SW480 (cell line): ENCODE data around the gene ERFE.
"Not testable (repeated sequence)": the region's sequence is repeated elsewhere in the genome, so short reads cannot be mapped to it uniquely, and the experiment has no call there.

Experiments used
- DNase-seq: peaks from one replicate; pipeline ENCODE4 v3.0.0-alpha.2; 2016; ENCODE audit warnings: low spot score

The ERFE gene, protein sequence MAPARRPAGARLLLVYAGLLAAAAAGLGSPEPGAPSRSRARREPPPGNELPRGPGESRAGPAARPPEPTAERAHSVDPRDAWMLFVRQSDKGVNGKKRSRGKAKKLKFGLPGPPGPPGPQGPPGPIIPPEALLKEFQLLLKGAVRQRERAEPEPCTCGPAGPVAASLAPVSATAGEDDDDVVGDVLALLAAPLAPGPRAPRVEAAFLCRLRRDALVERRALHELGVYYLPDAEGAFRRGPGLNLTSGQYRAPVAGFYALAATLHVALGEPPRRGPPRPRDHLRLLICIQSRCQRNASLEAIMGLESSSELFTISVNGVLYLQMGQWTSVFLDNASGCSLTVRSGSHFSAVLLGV

DNA sequence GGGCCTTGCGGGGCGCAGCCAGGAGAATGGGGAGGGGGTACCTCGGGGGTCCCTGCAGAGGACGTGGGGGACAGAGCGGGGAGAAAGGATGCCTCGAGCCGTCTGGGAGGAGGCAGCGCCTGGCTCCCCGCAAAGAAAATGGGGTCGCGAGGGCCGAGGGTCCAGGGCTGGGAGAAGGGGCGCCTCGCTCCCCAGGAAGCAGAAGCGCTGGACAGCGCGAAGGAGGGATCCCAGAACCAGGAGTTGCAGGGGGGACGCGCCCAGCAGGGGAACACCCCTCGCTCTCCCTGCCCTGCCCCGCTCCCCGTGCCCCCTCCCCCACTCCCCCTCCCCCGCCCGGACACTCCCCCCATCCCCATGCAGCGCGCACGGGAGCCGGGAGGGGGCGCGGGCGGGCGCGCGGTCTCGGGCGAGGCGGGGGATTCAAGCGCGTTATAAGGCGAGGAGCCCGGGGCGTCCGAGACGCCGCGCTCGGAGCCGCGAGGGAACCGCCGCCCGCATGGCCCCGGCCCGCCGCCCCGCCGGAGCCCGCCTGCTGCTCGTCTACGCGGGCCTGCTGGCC, at the start of gene ERFE:
TSS of gene ERFE (plus strand) at position 462 of the 562 bp plus-strand sequence. CDS start at position 500, 38 bp downstream.
- DNase-seq = no peak

DNA sequence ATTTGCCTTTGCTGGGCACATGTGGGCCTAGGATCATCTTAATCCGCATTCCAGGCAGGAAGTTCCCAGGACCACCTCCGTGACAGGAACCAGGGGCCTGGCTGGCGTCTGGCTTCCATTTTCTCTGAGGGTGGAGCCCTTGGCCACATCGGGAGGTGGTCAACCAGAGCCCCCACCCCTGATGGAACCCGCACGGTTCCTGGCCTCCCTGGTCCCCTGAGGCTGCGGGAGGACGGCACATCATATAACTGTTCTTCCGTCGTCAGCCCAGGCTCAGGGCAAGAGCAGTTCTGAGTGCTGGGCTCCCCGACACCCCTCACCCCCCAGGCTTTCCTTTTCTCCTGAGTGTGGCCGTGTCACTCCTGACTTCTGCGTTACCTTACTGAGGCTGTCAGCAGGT, 45.2 kb upstream of the ERFE start:
- DNase-seq = no peak

DNA sequence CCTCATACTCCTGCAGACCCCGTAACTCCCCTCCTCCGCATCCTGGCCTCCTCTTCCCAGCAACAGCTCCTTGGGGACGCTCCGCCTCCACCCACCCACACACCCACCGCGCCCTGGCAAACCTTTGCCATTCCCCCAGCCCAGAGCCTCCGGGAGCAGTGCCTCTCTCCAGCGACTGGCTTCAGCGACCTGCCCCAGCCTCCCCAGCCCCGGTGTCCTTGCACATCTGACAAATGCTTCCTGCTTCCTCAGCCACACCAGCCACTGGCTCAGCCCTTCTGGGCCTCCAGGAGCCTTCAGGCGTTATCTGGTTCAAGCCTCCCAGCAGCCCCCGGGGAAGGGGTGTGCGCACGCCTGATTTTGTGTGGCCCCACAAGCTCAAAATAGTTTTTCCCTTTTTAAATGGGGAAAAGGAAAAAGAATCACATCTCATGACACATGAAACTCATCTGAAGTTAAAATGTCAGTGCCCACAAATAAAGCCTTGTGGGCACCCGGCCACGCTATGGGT, 44.4 kb upstream of the ERFE start:
- DNase-seq = no peak

DNA sequence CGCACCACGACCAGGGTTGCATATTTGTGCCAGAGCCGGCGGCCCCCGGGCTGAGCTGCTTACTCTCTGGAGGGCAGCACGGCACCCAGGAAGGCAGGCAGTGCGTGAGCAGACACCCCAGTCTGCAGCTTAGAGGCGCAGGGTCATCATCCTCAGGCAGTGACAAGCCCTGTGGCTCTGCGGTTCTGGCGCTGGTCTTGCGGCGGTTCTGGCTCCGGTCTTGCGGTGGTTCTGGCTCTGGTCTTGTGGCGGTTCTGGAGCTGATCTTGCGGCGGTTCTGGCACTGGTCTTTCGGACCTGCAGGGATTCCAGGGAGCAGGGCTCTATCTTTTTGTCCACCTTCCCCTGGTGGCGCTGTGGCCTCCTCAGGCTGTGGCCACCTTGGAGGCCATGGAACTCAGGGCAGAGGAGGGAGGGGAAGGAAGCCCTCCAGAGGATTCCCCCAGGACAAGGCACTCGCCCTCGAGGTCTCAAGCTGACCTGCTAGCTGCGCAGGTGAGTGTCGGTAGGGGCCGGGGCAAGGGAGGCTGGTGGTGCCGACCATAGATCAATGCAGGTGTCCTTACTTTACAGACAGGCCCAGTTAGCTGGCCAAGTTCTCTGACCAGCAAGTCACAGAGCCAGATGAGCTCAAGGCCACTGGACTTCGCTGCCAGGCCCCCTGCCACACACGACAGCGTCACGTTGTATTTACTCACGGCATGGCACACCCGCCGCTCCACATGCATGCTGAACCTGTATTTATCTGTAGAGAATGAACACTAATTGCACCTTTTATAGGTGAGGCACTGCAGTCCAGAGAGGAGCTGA, 43.7 kb upstream of the ERFE start:
- DNase-seq = no peak

DNA sequence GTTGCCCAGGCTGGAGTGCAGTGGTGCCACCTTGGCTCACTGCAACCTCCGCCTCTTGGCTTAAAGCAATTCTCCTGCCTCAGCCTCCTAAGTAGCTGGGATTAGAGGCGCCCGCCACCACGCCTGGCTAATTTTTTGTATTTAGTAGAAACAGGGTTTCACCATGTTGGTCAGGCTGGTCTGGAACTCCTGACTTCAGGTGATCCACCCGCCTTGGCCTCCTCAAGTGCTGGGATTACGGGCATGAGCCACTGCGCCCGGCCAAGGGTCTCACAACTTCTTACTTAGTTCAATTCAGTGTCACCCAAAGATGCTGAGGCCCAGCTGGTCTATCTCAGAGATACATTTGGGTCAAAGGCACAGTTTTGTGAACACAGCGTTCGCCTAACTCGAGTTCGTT, 43.1 kb upstream of the ERFE start:
- not testable (repeated sequence) for DNase-seq

DNA sequence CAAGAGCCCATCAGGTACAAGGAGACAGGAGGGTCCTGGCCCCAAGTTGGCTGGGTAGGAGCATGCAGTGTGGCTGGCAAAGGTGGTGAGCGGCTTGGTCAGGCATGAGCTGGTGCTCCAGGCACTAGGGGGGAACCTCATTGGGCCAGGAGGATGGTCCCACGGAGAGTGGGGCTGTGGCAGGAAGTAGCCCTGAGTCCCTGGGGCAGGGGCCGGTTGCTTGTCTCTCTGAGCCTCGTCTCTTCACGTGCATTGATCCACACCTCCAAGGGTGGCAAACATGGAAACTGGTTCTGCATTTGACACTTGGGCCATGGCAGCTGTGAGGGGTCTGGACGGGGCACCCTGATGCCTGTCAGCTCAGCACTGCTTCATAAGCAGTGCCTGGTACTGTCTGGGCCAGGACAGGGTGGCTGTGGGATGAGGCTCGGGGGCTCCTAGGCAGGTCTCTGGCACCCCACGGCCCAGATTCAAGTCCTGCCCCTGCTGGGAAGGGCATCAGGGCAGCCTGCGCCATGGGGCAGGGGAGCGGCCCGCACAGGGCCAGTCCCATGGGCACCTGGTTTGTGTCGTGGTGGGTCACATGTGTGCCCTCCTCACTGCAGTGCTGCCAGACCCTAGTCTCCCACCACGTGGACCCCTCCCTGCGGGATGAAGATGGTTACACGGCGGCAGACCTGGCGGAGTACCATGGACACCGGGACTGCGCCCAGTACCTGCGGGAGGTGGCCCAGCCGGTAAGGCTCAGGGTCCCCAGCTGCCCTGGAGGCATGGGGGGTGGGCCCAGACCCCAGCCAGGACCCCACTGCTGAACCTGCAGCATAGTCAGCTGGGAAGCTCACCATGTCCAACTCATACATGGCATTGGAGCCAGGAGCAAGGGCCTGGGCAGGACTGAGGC, 42.2 kb upstream of the ERFE start:
- no peak for DNase-seq

DNA sequence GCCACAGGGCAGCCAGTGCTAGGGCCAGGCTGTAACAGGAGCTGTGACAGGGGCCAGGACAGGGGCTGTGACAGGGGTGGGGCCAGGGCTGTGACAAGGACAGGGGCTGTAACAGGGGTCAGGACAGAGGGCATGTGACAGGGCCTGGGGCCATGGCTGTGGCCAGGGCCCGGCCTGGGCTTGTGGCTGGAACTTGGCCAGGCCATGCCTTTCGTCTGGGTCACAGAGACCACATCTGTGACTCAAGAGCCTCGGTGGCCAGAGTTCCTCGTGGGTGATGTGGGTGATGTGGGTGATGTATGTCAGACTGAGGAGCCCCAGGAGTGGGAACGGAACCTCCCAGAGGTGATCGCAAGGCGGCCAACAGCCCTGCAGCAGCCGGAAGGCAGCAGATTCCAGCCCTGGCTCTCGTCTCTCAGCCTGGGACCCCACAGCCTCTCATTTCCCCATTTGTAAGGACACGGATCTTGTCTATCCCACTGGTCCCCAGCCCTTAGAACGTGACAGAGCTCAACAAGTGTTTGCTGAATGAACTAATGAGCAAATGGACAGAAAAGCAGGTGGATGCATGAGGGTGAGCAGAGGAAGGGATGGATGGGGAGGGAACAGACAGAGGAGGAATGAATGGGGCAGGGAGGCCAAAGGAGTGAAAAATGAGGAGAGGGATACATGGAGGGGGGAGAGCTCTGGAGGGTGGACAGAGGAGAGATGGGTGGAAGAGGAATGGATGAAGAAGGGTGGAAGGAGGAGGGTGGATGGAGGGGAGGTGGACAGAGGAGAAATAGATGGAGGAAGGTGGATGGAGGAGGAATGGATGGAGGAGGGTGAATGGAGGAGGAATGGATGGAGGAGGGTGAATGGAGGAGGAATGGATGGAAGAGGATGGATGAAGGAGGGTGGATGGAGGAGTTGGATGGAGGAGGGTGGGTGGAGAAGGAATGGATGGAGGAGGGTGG, 41.3 kb upstream of the ERFE start:
- no peak for DNase-seq

DNA sequence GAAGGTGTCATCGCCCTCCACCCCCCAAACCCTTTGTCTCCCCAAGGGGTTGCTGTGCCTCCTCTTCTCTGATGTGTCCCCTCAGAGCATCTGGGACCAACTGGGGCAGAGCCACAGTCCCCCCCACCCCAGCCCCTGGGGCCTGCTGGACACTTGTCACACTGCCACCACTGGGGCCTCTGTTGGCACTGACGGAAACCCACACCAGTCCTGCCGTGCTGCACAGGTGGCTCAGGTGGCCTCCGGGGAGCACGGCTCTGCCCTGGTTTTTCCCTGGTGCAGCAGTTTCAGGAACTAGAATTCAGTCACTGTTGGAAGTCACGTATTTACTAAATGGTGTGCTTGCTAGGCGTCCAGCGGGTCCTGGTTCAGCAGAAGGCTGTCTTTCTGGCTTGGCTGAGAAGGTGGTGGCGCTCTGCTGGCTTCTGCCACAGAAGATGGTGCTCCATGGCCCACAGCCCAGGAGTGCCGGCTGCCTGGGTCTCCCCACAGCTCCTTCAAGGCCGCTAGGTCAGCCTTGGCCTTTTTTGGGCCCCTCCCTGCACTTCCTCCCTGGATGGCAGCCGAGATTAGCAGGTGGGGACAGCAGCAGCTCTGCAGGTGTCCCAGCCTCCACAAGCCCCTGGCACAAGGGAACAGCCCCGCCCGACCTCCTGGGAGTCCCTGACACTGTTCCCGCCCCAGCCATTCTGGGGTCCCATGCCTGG, 38.9 kb upstream of the ERFE start:
- DNase-seq = no peak

DNA sequence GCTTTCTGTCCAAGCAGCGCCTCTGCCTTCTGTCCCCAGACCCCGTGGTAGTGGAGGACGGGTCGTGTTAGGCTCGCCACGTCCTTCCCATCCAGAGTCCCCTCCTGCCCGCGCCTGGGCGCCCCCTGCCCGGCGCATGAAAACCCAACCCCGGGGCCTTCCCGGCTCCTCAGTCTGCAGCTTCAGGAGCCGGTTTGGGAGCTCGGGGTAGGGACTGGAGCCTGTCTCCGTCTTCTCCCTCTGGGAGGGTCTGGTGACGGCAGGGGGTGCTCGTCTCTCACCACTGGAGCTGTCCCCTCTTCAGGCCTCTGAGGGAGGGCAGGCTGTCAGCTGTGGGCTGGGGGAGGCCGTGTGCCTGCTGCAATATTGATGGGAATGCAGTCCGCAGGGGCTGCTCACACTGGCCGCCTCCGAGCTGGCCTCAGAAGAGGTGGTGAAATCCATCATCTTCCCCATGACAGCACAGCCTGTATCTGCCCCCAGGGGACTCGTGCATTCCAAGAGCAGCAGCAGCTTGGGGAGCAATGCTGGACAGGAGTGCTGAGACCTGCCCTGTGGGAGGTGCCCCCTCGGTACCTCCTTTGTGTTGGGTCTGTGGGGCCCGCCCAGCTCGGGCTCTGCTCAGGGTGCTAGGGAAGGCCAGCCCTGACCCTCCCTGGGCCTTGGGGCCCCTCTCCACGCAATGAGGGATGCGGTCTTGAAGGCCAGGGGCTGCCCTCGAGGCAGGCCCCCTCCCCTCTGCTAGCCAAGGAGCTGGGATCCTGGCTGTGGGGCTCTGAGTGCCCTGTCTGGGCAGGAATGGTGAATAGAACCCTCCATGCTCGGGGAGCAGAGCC, 38.1 kb upstream of the ERFE start:
- DNase-seq = no peak

DNA sequence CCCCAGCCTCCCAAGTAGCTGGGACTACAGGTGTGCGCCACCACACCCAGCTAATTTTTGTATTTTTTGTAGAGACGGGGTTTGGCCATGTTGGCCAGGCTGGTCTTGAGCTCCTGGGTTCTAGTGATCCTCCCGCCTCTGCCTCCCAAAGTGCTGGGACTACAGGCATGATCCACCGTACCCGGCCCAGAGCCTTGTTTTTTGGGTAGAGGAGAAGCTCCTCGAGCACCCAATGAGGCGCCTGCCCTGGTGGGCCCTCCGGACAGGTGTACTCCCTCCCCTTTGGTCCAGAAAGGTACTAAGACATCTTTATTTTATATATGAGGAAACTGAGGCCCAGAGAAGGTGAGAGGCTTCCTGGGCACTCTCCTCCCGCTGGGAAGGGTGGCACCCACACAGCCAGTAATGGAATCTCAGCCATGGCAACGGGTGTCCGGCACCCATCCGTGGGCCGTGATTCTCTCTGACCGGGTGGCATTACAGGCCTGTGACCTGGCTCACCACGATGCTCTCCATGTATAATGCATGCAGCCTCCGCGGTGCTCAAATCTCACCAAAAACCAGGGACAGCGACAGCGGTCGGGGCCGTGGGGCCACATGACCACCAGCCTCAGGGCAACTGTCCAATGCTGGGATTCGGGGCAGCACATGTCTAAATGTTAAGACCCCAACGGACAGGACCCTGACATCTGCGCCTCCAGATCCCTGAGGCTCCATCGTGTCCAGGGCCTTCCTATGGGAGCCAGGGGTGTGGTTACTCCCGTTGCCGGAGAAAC, 37.1 kb upstream of the ERFE start:
- DNase-seq = no peak

DNA sequence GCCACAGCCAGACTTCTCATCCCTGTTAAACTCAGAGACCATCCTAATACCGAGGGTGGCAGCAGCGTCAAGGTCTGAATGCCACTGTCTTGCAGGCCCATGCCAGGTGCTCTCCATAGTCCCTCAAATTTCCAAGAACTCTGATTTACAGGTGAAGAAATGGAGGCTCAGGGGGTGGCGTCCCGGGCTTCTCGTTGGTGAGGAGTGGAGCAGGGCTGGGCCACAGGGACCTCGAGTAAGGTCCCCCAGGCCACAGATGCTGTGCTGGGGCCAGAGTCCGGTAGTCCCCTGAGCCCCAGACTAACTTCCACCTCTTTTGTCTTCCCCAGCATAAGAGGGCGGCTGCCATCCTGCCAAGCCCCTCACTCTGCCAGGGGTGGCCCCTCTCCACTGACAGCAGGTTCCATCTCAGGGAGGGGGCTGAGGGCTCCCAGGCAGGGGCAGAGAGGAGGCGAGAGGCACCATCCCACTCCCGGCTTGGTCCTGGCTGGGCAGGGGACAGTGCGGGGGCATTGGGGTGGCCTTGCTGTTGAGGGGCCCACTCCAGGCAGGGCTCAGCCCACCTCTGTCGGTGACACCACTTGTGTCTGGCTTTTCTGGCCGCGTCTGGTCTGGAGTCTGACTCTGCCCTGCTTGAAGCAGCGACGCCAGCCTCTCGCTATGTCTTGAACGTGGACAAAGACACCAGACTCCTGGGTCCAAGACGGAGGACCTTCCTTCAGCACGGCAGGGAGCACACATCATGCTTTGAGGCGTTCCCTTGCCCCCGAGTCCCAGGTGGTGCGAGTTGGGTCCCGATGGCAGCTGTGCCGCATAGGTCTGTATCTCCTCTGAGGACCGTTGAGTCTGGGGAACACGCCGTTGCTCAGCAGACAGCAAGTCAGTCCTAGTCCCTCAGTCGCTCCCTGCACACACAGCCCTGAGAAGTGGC, 36.2 kb upstream of the ERFE start:
- no peak for DNase-seq

DNA sequence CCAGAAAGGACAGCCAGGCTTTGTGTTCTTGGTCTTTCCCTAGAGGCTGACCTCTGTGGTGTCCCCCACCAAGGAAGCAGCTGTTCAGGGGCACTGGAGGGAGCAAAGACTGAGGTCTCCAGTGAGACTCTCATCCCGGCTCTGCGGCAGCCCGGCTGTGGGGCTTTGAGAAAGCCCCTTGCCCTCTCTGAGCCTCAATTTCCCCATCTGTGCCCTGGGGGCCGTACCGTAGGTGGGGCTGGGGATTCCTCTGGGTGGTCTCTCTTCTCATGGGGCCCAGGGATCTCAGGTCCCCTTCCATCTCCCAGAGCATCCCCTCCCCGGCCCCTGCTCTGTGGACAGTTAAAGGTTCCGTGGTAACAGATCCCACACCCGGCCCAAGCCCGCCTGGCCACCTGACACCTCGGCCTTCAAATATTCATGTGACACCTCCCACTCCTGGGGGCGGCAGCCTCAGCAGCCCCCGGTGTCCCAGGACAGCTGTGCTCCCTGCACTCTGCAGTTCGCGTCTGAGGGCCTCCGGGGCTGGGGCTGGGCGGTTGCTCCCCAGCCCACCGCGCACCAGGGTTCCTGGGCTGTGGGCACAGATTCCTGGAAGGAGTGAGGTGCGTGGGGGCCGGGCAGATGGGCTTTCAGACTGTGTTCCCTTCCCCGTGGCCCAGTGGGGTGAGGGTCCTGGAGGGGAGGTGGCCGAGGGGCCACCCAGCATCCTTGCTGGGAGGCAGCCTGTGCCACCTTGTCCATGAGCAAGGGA, 35.4 kb upstream of the ERFE start:
- DNase-seq = no peak

DNA sequence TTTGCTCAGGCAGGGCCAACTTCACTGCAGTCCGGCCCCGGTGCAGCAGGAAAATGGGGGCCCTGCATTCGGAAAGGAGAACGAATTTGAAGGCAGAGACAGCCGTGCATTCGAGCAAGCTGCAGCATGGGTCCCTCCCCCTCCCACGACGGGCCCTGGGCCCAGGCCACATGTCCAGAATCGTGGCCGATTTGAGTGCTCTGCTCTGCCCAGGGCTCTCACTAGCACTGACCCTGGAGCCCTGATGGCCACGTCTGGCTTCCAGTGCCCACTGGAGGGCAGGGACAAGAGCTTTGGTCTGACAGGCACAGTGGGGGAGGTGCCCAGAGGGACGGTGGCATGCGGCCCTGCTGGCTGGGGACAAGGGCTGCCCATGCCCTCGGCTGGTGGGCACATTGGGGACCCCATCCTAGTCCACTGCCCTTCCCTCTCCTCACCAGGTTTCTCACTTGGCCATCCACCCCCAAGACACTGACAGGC, 34.7 kb upstream of the ERFE start:
- DNase-seq = no peak

DNA sequence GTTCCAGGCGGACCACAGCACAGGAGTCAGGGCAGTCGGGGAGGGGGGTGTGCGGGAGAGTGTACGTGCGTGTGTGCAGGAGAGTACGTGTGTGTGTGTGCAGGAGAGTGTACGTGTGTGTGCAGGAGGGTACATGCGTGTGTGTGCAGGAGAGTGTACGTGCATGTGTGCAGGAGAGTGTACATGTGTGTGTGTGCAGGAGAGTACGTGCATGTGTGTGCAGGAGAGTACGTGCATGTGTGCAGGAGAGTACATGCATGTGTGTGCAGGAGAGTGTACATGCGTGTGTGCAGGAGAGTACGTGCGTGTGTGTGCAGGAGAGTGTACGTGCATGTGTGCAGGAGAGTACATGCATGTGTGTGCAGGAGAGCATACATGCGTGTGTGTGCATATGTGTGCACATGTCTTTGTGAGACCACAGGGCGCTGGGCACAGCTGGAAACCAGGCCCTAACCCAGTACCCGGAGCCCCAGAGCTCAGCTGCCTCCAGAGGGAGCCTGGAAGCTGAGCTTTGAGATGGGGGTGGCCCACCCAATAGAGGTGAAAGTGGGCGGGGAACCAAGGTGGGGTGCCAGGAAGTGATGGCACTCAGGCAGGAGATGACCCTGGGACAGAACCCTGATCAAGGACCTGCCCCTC, 34.2 kb upstream of the ERFE start:
- no peak for DNase-seq

DNA sequence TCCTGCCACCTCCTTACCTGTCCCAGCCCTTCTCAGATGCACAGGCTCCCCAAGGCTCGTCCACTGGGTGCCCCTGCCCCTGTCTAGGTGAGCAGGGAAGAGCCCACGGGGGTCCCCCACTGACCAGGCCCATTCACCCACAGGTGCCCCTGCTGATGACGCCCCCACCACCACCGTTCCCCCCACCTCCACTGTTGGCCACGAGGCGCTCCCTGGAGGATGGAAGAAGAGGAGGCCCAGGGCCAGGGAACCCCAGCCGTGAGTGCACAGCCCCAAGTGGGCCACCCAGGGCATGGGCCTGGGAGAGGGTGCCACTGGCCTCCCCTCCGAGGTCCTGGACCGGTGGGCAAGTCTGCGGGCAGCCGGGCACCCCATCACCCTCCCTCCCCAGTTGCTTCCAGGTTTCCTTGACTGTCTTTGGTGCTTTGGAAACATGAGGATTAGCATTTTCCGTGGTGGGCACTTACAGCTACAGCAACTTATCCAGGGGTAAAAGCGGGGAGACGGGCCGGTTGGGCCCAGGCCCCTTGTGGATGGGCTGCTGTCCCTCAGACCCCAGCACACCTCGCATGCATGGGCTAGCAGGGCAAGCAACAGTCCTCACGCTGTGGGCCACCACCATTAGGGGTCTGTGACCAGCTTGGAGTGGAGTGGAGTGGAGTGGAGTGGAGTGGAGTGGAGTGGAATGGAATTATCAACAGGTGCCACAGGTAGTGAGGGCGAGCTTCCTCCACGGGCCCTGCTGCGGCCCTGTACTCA, 33.5 kb upstream of the ERFE start:
- DNase-seq = no peak
